ENCODE measurements around the gene RBM4.

DNA sequence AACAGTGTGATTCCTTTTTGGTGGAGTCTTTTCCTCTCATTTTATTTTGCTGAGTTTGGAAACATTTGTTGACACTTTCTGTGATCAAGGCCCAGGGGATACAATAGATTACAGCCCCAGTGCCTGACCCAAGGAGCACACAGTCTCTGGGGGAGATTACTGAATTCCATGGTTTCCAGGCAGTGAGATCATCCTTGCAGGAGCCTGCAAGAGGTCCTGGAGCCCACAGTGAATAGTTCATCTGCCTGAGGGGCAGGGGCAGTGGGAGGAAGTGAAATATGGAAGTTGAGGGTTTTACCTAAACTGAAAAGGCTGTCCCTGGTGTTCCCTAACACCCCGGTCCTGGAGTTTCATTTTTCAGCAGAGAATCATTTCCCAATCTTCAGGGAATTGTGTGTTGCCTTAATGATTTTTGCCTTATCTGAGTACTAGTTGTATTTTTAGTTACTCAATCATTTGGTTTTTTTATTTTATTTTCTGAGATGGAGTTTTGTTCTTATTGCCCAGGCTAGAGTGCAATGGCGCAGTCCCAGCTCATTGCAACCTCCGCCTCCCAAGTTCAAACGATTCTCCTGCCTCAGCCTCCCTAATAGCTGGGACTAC, 37.8 kb upstream of the RBM4 start:
- TF ChIP-seq CBX3 (IDR thresholded peaks at IDR 0.05; ENCODE audit: low read depth) (no peak), EZH2 (IDR thresholded peaks at IDR 0.05) (no peak), EGR1 (IDR thresholded peaks at IDR 0.05; ENCODE audit: low read depth) (no peak), EZH2phosphoT487 (IDR thresholded peaks at IDR 0.05; ENCODE audit: borderline replicate concordance) (no peak), RAD21 (IDR thresholded peaks at IDR 0.05; ENCODE audit: low read depth) (no peak), SIN3A (IDR thresholded peaks at IDR 0.05; ENCODE audit: low read depth) (no peak), SP1 (IDR thresholded peaks at IDR 0.05; ENCODE audit: low read depth) (no peak), POLR2A (IDR thresholded peaks at IDR 0.05; ENCODE audit: borderline replicate concordance, extremely low read depth, insufficient read depth, insufficient read length) (no peak), YY1 (IDR thresholded peaks at IDR 0.05; ENCODE audit: extremely low read depth, insufficient replicate concordance, low read depth, low read length) (no peak), POLR2AphosphoS5 (IDR thresholded peaks at IDR 0.05; ENCODE audit: low read depth, low read length) (no peak), JUND (IDR thresholded peaks at IDR 0.05) (no peak)
- TF ChIP-seq, protein P1, sequence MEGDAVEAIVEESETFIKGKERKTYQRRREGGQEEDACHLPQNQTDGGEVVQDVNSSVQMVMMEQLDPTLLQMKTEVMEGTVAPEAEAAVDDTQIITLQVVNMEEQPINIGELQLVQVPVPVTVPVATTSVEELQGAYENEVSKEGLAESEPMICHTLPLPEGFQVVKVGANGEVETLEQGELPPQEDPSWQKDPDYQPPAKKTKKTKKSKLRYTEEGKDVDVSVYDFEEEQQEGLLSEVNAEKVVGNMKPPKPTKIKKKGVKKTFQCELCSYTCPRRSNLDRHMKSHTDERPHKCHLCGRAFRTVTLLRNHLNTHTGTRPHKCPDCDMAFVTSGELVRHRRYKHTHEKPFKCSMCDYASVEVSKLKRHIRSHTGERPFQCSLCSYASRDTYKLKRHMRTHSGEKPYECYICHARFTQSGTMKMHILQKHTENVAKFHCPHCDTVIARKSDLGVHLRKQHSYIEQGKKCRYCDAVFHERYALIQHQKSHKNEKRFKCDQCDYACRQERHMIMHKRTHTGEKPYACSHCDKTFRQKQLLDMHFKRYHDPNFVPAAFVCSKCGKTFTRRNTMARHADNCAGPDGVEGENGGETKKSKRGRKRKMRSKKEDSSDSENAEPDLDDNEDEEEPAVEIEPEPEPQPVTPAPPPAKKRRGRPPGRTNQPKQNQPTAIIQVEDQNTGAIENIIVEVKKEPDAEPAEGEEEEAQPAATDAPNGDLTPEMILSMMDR (IDR thresholded peaks at IDR 0.05 in 2 of 3, conservative IDR thresholded peaks at IDR 0.05 in 1 of 3; ENCODE audit: borderline replicate concordance in 1 of 3, insufficient read depth in 1 of 3, low read depth in 2 of 3, low read length in 2 of 3): no peak
- TF ChIP-seq, protein P2, sequence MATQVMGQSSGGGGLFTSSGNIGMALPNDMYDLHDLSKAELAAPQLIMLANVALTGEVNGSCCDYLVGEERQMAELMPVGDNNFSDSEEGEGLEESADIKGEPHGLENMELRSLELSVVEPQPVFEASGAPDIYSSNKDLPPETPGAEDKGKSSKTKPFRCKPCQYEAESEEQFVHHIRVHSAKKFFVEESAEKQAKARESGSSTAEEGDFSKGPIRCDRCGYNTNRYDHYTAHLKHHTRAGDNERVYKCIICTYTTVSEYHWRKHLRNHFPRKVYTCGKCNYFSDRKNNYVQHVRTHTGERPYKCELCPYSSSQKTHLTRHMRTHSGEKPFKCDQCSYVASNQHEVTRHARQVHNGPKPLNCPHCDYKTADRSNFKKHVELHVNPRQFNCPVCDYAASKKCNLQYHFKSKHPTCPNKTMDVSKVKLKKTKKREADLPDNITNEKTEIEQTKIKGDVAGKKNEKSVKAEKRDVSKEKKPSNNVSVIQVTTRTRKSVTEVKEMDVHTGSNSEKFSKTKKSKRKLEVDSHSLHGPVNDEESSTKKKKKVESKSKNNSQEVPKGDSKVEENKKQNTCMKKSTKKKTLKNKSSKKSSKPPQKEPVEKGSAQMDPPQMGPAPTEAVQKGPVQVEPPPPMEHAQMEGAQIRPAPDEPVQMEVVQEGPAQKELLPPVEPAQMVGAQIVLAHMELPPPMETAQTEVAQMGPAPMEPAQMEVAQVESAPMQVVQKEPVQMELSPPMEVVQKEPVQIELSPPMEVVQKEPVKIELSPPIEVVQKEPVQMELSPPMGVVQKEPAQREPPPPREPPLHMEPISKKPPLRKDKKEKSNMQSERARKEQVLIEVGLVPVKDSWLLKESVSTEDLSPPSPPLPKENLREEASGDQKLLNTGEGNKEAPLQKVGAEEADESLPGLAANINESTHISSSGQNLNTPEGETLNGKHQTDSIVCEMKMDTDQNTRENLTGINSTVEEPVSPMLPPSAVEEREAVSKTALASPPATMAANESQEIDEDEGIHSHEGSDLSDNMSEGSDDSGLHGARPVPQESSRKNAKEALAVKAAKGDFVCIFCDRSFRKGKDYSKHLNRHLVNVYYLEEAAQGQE (IDR thresholded peaks at IDR 0.05; ENCODE audit: low read depth): no peak
